GM18505 (cell line): ENCODE data around the gene EIF5AL1.
"Not testable (repeated sequence)": the region's sequence is repeated elsewhere in the genome, so short reads cannot be mapped to it uniquely, and the experiment has no call there.

Source experiments
- ATAC-seq: cut with Tn5 transposase; IDR thresholded peaks from one replicate; pipeline ENCODE4 v1.9.1; 2021; ENCODE audit not compliant: unreplicated experiment
- POLR2A ChIP-seq: IDR thresholded peaks from 4 replicates; pipeline ENCODE4 v1.6.1; 2011; ENCODE audit warnings: borderline replicate concordance; ENCODE audit not compliant: insufficient read depth, insufficient read length; ENCODE audit errors: extremely low read depth

The EIF5AL1 gene

GRCh38 chr10:79552143-79552542, 39.8 kb downstream of the EIF5AL1 start:
- ATAC-seq, result no peak
- no peak for TF ChIP-seq POLR2A

DNA sequence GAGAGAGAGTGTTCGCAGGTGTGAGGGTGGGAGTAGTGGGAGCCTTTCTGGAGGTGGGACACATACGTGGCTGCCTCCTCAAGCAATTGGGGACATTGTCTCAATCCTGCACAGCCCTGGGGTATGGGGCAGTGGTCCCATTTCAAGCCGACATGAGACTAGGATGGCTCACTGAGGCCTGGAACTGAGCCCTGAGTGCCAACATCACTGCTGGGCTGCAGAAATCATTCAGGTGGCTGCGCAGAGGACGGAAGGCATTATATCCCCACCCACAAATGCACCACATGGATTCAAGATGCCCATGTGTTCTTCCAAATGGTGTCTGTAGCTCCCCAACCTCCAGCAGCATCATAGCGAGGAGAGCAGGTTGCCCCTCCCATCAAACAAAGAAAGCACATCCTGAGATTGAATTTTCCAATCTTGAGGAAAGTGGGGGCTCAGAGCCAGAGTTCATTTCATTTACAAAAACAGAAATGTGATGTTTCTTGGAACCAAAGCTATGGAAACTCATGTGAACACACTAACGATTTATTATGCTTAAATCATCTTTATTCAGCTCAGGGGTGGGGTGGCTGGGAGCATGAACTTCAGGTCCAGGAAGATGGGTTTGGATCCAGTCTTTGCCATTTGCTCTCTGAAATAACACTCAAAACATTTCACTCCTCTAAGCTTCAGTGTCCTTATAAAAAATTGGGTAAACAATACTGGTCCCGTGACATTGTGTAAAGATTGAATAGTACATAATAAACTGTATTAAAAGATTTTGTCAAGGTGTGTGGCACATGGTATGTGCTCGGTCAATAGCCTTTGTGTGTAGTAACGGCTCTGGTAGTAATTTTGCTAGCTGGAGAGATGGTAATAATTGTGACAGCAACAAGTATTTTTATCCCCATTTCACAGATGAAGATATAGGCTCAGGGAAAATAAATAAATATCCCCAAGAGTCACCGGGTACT, 43.3 kb downstream of the EIF5AL1 start:
- ATAC-seq, result no peak
- no peak for TF ChIP-seq POLR2A

GRCh38 chr10:79556961-79557360, 44.6 kb downstream of the EIF5AL1 start:
- ATAC-seq, result not testable (repeated sequence)

DNA sequence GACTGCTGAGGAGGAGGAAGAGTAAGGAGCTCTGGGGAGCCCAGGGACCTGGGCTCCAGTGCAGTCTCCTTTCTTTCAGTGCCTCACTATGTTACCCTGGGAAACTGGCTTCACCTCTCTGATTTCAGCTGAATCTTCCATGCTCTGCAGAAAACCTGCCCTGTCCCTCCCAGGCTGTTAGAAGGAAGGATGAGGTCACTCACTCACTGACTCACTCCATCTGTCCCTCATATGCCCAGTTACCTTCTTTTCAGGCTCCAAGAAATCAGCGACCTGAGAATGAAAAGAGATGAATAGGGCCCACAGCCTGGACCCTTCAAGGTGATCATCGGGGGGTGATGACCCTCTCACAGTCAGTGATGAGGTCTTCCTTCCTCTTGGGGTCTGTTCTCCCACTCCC, 47.4 kb downstream of the EIF5AL1 start:
- ATAC-seq, result no peak
- no peak for TF ChIP-seq POLR2A

GRCh38 chr10:79560160-79560709, 47.9 kb downstream of the EIF5AL1 start, which contains the start of gene SFTPA2:
Gene SFTPA2, minus strand, starts transcription at chr10:79560407. Its CDS starts 924 bp downstream, at chr10:79559483.
- no peak for ATAC-seq
- TF ChIP-seq POLR2A, result no peak

DNA sequence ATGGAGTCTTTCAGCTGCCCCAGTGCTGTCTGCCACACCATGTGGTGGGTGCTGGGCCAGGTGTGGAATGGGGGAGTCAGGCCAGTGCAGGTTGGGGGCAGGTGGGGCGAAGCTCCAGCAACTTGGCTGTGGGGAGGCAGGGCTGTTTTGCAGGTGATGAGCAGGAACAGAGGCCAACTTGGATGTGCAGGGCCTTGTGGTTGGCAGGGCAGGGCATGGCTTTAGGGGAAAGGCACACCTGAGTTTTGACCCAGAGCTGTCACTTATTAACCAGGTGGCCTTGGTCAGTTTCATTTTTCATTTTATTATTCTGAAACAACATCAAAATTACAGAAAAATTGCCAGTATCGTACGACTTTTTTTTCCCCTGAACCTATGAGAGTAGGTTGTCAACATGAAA, 48.9 kb downstream of the EIF5AL1 start:
- no peak for ATAC-seq
- no peak for TF ChIP-seq POLR2A

- TF ChIP-seq POLR2A, result no peak
- peak; percentile 85 for ATAC-seq
These were observed 49.9 kb downstream of the EIF5AL1 start for GRCh38 chr10:79562135-79562756.

- ATAC-seq, result no peak
- TF ChIP-seq POLR2A, result no peak
These were observed 51.1 kb downstream of the EIF5AL1 start for GRCh38 chr10:79563426-79563825.
